Measurements from ENCODE around the gene RASGRF2. TPM values are rescaled to one million over a fixed set of nuclear protein-coding genes. Genes with fewer than 3 reads are reported as not detected.
A peak's percentile ranks its signal among the peaks of the same experiment; 100 is the strongest.

The RASGRF2 gene
- total RNA-seq, 1 donor from 2014 or later: 2.9 TPM

GRCh38 chr5:80955082-80955590 lies 5.0 kb upstream of the RASGRF2 start:
- no peak for DNase-seq (ENCODE audit: low spot score)

DNA sequence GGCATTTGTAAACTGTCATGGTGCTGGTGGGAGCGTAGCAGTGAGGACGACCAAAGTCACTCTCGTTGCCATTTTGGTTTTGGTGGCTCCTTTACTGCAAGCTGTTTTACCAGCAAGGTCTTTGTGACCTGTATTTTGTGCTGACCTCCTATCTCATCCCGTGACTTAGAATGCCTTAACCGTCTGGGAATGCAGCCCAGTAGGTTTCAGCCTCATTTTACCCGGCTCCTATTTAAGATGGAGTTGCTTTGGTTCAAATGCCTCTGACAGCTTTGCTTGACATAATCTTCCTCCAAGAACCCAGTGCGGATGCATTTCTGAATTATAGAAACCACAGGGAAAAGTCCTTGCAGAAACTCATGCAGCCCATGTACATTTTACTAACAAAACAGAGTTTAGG lies 3.9 kb upstream of the RASGRF2 start:
- no peak for DNase-seq (ENCODE audit: low spot score)

GRCh38 chr5:80957031-80957761 lies 3.0 kb upstream of the RASGRF2 start:
- no peak for DNase-seq (ENCODE audit: low spot score)

- no peak for DNase-seq (ENCODE audit: low spot score)
Observed at GRCh38 chr5:80958616-80959015, 1.5 kb upstream of the RASGRF2 start.

GRCh38 chr5:80959138-80959537 lies 1.0 kb upstream of the RASGRF2 start:
- no peak for DNase-seq (ENCODE audit: low spot score)

GRCh38 chr5:80960531-80961375 lies 590 bp downstream of the RASGRF2 start:
- DNase-seq (ENCODE audit: low spot score): no peak

- DNase-seq (ENCODE audit: low spot score): no peak
Observed at GRCh38 chr5:80961376-80962281, 1.5 kb downstream of the RASGRF2 start.

GRCh38 chr5:80962630-80963520 lies 2.7 kb downstream of the RASGRF2 start:
- no peak for DNase-seq (ENCODE audit: low spot score)

DNA sequence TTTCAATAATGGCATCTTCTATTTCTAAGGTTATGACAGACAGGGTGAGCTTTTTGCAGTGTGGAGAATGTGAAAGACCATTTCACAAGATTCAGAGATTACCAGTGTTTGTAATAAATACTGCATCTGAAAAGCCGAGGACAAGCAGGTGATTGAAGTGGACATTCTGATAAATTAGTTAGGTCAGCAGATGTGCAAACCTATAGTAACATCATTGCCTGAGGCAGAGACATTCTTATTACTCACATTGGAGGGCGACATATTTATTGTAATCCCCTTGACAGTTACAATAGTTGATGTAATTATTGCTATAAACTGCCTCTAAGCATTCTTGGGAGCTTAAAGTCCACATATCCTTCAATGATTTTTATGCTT lies 3.3 kb downstream of the RASGRF2 start:
- no peak for DNase-seq (ENCODE audit: low spot score)

- peak; percentile 39 for DNase-seq (ENCODE audit: low spot score)
Observed at GRCh38 chr5:80963966-80964481, 3.9 kb downstream of the RASGRF2 start.

DNA sequence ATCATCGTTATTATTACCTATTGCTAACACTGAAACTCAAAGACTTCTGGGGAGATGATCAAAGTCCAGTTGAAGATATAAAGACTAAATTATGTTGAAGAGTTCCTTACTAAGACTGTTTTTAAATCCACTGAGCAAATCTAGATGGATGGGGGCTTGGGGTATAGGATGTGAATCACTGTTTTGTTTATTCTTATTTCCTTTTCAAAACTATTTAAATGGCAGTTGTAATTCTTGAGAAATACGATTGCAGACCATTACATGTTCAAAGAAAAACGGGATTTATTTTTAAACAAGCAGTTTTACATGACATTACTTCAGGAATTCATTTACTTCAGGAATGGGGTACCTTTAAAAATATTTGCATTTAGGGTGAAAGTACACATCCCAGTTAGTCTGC lies 4.3 kb downstream of the RASGRF2 start:
- no peak for DNase-seq (ENCODE audit: low spot score)

- no peak for DNase-seq (ENCODE audit: low spot score)
Observed at GRCh38 chr5:80964919-80965318, 4.8 kb downstream of the RASGRF2 start.

GRCh38 chr5:80967500-80968181 lies 7.5 kb downstream of the RASGRF2 start:
- DNase-seq (ENCODE audit: low spot score): peak; percentile 64

DNA sequence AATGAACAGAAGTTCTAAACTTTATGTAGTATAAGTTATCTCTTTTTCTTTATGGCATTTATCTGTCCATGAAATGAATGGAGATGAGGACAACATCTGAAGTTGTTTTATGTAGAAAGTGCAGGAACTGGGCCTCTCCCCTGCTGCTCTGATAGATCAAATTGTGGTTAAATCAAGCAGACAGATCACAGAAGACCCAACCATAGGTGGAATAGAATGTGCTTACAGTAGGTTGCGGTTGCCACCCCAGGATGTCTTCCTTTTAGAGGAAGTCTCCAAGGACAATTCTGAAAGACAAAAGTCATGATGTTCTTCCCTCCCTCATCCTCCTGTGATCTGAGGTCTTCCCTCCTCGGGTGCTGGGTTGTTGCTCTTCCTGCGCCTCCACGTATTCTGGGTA lies 12.9 kb downstream of the RASGRF2 start:
- no peak for DNase-seq (ENCODE audit: low spot score)

DNA sequence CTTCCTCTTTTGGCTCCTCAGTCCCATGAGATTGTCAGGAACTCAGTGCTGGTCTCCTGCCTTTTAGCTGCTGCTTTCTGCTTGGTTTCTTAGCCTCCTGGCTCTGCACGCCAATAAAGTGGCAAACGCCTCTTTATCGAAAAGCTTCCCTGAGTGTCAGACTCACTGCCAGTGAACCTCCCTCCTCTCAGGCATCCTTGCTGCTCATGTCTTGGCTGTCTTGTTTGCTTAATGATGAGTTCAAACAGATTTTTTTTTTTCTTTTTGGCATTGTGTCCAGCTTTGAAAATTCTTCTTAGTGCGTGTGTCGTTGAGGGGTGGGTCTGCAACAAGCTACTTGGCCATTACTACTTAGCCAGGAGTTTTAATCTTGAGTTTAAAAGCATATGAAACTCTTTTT lies 14.9 kb downstream of the RASGRF2 start:
- DNase-seq (ENCODE audit: low spot score): no peak

DNA sequence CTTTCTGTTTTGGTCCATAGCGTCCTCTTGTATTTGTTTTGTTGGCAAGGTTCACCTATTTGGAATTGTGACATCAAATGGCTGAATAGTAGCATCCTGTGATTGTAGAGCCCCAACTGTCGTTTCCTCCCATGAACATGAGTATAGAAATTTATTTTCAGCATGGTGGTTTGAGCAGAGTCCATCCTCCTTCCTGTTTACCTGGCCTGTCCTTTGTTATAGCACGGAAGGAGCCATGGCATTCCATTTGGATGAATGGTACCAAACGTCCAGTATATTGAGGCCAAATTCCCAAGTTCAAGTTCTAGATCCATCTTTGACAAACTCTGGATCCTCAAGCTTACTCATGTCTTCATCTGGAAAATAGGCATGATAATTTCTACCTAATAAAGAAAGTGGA lies 16.8 kb downstream of the RASGRF2 start:
- DNase-seq (ENCODE audit: low spot score): no peak

- peak; percentile 16 for DNase-seq (ENCODE audit: low spot score)
Observed at GRCh38 chr5:80977764-80978163, 17.6 kb downstream of the RASGRF2 start.

GRCh38 chr5:80978772-80979317 lies 18.7 kb downstream of the RASGRF2 start:
- DNase-seq (ENCODE audit: low spot score): no peak

GRCh38 chr5:80982093-80982492 lies 21.9 kb downstream of the RASGRF2 start:
- no peak for DNase-seq (ENCODE audit: low spot score)

Measured in umbilical cord (tissue), 2 donors.